Right ventricle myocardium inferior (tissue), 1 donor: ENCODE measurements around the gene CLUH. TPM values are rescaled to one million over a fixed set of nuclear protein-coding genes. Genes with fewer than 3 reads are reported as not detected.
"Not testable (repeated sequence)": the region's sequence is repeated elsewhere in the genome, so short reads cannot be mapped to it uniquely, and the experiment has no call there.

Experiments
- ATAC-seq: fragments of 200-7000 bp; cut with Tn5 transposase; one replicate; pipeline ENCODE4 v1.9.1; 2020; ENCODE audit warnings: mild to moderate bottlenecking, moderate library complexity
- DNase-seq: peaks from one replicate; pipeline ENCODE4 v3.0.0; 2021; ENCODE audit errors: missing footprints
- intact Hi-C: fragments of 100-400 bp; cut with DNase I; formaldehyde crosslinking; loops from one replicate; pipeline ENCODE4 v1.11.0; 2022
- total RNA-seq: library from RNA; stranded (reverse); fragmentation: NEBNext Ultra II Directional; extraction: Animal tissue kit (Norgen Biotek cat#: 25700); gene quantifications from one replicate; pipeline ENCODE4 v1.2.1, GENCODE V29; 2021
- donor health status: DM: no; HTN: yes; CAD: no; lungs with severe emphysema.

Gene CLUH
- total RNA-seq, 1 donor from 2014 or later: 180 TPM

GRCh38 chr17:2704890-2705248 lies 6.7 kb downstream of the CLUH start:
- ATAC-seq (no peak), DNase-seq (no peak)
- intact Hi-C loops: loop anchor here (5.0 kb wide), 1 partner anchor 288 kb away; no protein-coding TSS in a partner anchor

GRCh38 chr17:2704031-2704889 lies 7.3 kb downstream of the CLUH start:
- peak; percentile 18 for ATAC-seq

GRCh38 chr17:2703606-2704005 lies 8.0 kb downstream of the CLUH start:
- intact Hi-C loops: no loop called here
- DNase-seq: no peak
- no peak for ATAC-seq

More at GRCh38 chr17:2704031-2704889, 7.3 kb downstream of the CLUH start:
- no peak for DNase-seq
- intact Hi-C loops: no loop called here

- intact Hi-C loops: no loop called here
- ATAC-seq (no peak), DNase-seq (no peak)
Measured at GRCh38 chr17:2703181-2703580, 8.4 kb downstream of the CLUH start.

GRCh38 chr17:2701996-2702741 lies 9.4 kb downstream of the CLUH start:
- DNase-seq: no peak
- ATAC-seq: no peak
- intact Hi-C loops: no loop called here

- intact Hi-C loops: no loop called here
- ATAC-seq (no peak), DNase-seq (peak; percentile 64)
Measured at GRCh38 chr17:2701161-2701995, 10.2 kb downstream of the CLUH start.

DNA sequence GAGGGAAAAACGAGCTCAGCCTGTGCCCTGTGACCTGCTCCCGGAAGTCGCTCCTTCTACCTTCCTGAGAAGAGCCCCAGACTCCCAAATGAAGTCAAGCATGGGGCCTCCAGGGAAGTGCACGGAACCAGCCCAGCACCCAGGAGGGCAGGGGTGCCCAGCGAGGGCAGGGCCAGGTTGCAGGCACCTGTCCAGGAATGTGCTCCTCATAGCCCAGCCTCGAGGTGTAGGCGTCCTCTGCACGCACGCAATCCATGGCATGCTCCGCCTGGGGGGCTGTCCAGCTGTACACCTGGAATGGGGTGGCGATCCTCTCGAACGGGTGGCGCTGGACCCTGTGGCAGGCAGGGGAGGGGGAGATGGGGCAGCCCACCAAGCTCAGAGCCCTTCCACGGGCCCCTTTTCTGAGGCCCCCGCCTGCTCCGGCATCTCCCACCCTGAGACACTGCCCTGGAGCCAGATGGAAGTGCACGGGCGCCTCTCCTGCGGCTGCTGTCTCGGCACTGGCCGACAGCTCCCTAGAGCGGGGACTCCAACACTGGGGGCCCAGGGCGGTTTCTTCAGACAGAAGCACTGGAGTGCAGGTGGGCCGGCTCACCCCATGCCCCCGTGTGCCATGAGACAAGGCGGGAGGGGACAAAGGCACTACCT lies 10.9 kb downstream of the CLUH start:
- intact Hi-C loops: no loop called here
- DNase-seq (peak; percentile 15), ATAC-seq (no peak)

DNA sequence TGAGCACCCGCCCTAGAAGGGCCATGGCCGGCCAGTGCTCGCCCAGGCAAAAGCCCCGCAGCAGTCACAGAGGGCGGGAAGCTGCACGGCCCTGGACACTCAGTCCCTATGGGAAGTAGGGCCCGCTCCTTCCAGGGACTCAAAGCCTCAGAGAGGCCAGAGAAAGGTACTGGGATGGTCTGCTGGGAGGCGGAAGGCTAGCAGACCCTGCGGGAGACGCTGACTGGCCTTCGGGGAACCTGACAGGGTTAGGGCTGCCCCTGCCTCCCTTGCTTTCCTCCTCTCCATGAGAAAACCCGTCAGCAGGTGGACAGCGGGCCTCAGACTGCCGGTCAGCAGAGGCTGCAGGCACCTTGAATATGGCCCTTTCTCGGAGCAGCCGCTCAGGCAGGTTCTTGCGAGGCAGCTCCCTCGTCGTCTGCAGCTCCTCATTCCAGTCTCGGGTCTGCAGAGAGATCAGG lies 11.5 kb downstream of the CLUH start:
- no peak for ATAC-seq
- DNase-seq: peak; percentile 18
- intact Hi-C loops: no loop called here

GRCh38 chr17:2699216-2699805 lies 12.3 kb downstream of the CLUH start:
- DNase-seq, ATAC-seq, intact Hi-C loops: not testable (repeated sequence)

DNA sequence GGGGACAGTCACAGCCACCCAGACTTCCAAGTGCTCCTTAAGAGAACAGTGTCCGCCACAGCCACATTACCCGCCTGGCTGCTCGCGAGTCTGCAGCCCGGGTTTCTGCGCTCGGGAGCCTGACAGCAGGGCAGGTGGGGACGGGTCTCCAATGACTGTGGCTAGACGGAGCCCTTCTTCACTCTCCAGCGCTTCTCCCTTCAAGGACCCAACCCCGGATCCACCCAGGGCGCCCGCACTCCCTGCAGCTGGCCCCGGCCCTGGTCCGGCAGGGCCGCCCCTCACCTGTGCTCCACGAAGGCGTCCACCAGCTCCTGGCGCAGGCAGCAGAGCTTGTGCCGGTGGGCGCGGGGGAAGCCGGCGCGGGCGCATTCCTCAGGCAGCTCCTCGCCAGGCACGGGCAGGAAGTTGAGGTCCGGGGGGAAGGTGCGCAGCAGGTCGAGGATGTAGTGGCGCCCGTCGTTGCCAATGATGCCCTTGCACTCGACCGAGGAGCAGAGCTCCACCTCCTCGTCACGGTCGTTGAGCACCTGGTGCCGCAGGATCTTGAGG lies 13.9 kb downstream of the CLUH start:
- intact Hi-C loops: no loop called here
- no peak for DNase-seq

GRCh38 chr17:2695961-2696760 lies 15.4 kb downstream of the CLUH start:
- ATAC-seq: no peak
- intact Hi-C loops: no loop called here
- DNase-seq: no peak

More for the DNA sequence above, 13.9 kb downstream of the CLUH start:
- no peak for ATAC-seq

DNA sequence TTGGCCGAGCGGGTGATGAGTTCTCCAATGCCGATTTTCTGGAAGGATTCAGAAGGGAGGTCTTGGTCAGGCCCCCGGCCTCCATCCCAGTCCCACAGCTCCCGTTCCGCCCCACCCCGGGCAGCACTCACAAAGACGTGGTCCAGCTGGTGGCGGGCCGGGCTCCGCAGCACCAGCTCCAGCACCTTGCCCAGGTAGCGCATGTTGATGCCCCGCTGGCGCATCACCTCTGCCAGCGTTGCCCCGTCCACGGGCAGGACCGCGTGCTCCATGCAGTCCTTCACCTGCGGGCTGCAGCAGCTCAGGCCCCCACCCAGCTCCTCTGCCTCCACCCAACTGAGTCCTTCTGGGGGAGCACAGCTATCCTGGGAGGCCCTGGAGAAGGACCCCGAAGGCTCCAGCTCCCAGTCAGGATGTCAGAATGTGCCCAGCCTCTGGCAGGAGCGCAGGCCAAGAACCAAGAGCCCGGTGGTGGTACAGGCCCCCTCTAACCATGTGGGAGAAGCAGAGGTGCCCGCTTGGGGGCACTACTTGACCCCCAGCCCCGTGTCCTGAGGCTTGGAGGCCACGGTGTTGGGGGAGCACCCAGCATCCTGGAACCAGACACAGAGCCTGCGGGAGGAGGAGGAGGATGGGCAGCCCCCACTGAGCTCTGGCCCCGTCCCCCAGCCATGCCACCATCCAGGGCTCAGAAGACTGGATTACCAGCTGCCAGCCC lies 16.2 kb downstream of the CLUH start:
- intact Hi-C loops: no loop called here
- ATAC-seq: no peak
- no peak for DNase-seq

GRCh38 chr17:2694381-2695242 lies 17.0 kb downstream of the CLUH start:
- no peak for ATAC-seq
- no peak for DNase-seq
- intact Hi-C loops: no loop called here

- no peak for ATAC-seq
- no peak for DNase-seq
- intact Hi-C loops: no loop called here
Measured at GRCh38 chr17:2693561-2694380, 17.8 kb downstream of the CLUH start.

DNA sequence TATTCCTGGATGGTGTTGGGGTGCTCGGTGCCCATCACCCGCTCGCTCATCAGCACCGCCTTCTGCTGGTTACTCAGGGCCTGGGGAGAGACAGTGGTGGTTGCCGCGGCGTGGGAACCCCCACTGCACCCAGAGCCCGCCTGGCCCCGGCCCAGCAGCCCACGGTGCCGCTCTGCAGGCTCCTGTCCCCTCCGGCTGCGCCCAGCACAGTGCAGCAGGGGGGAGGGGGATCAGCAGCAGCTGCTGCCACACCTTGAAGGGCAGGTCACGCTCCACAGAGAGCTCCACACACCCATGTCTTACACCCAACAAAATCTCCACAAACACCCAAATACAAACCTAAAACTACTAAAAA lies 18.8 kb downstream of the CLUH start:
- intact Hi-C loops: no loop called here
- ATAC-seq: no peak
- DNase-seq: no peak
